ENCODE results near the gene HPN.

DNA sequence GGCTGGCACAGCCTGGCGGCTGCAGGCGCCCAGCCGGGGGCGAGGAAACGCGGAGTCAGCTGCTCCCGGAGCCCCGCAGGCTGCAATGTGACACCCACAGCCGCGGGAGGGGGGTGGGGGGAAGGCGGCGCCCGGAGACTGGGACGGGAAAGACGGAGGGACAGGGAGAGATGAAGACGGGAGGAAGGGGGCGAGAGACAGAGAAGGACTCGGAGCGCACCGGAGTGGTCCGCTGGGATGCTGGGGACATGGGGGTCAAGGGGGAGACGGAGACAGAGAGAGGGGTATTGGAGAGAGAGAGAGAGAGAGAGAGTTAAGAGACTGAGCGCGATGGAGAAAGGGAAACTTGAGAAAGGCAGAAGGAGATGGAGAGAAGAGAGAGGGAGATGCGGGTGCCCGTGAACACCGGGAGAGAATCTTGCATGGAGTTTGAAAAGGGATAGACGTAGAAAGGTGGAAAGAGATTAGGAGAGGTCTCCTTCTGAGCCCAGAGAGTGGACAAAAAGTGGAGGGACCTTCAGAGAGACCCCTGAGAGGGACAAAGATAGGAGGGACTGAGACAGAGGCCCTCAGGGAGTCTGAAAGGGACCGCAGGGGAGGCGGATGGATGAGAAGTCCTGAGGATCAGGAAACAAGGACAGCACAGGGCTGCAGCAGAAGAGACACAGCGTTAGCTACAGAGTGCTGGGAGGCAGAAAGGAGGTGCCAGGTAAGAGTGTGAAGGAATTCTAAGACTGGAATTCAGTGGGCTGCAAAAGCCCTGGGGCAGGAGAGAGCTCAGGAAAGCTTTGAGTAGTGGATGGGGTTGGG is 10.2 kb upstream of the HPN start:
- no peak for TF ChIP-seq CTCF (IDR thresholded peaks at IDR 0.05; ENCODE audit: borderline replicate concordance, extremely low read depth, low read length, poor library complexity, severe bottlenecking)
- TF ChIP-seq EZH2 (IDR thresholded peaks at IDR 0.05; ENCODE audit: borderline replicate concordance, low read depth, low read length, severe bottlenecking): no peak

Data from DND-41 (cell line).